A549 treated with RU486 at 1 μM for 4 hours (cell line): ENCODE measurements around the gene MCM9. TPM values are rescaled to one million over a fixed set of nuclear protein-coding genes. Genes with fewer than 3 reads are reported as not detected.

ENCODE experiments used
- total RNA-seq: library from RNA; stranded (reverse); fragments of 200-300 nt; extraction: Qiagen RNA extraction; gene quantifications from 5 replicates; pipeline ENCODE4 v1.2.3, GENCODE V29; 2022; ENCODE audit warnings: low read depth

MCM9 gene
- total RNA-seq = 4.4 to 5.8 TPM (median 5.4 TPM) in 5 replicates

DNA sequence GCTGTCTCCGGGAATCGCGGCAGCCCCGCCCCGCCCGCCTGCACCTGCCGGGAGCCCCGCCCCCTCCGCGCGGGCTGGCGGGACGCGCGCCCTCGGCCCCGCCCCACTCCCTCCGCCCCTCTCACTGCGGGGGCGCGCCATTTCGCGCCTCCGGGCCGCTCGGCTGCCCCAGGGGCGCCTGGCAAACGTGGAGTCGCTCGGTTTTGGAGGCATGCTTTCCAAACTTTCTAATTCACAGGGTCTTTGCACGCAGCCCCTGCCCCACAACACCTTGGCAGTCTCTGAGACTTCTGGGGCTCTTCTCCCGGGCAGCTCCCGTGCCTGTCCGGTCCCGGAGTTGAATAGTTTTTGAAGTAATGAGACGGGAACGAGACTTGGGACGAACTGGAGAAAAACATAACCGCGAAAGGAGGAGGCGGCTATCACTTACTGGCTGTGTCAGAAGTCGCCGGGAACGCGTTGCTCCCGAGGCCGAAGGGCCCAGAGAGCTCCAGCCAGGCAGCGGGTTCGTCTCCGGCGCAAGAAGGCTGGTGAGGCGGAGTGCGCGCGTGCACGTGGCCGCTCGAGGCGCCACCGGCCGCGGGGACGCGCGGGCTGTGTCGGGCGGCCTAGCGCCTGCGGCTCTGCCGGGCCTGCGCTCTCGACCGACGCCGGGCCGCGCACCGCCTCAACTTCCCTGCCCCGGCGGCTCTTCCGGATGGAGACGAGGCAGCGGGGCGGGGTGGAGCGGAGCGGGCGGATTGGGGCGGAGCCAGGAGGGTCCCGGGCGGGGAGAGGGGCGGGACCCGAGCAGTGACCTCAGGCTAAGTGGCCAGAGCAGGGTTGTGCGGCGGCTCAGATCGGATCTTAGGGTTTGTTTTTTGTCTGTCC is at the start of gene MCM9:
Gene MCM9, minus strand, starts transcription at position 699 of the 870 bp plus-strand sequence. CDS start 3,436 bp downstream, outside the sequence.

DNA sequence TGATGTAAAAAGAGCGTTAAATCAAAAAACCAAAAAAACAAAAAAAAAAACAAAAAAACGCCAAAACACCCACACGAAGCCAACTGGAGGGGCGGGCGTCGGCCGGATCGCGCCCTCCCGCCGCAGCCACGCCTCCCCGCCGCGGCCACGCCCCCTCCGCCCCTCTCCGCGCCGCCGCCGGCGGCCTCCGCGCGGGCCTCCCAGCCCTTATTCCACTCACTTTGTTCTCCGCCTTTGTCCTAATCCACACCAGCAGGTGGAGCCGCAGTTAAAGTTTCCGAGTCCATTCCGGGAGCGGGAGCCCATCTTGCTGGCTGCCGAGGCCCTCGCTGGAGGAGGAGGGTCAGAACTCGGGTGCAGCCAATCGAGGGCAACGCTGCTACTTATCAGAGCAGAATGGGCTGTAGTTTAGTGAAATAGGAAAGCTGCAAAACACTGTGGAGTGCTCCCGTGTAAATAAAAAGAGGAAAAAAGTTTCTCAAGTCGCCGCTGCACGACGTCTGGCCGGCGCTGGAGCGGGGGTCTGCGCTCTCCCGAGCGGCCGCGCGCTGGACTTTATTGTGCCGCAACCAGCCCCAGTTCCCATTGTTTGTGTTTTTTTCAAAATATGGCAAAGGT is 41.0 kb downstream of the MCM9 start, which contains the start of gene ASF1A:
Gene ASF1A, plus strand, starts transcription at position 346 of the 618 bp plus-strand sequence. Its CDS starts 262 bp downstream, at position 608.

Other genes with a start within 250 kb of the MCM9 start
- 9.2 to 13.2 TPM (median 9.9 TPM) in 5 replicates for gene ASF1A, start 41.0 kb downstream of the MCM9 start, total RNA-seq
- 0.07 TPM in 1 of 5 replicates, not detected in the others for gene FAM184A, start 143.5 kb upstream of the MCM9 start, total RNA-seq